ENCODE measurements around the gene PLA2G6.
A peak's percentile ranks its signal among the peaks of the same experiment; 100 is the strongest.

PLA2G6 gene

GRCh38 chr22:38181453-38182200 lies at the start of gene PLA2G6:
PLA2G6 (minus strand) TSS chr22:38181830; CDS start chr22:38169426, 12,404 bp downstream.
- H3K27ac ChIP-seq (ENCODE audit: low read length): no peak within 1 kb of the TSS
- peak; percentile 97 for DNase-seq (ENCODE audit: low read depth, low spot score)
- peaks cover 6% of the 10 kb centered on the region for H3K4me1 ChIP-seq (ENCODE audit: control insufficient read depth, insufficient read depth, low read length)
- no peaks in the 10 kb centered on the region for H3K9me3 ChIP-seq (ENCODE audit: control insufficient read depth, insufficient read depth, low read length)
- no CpG with 5 or more reads among the region's 48 CpGs for WGBS (ENCODE audit: insufficient coverage, insufficient read length)
- peak within 1 kb of the TSS; percentile 42; the same call in 1 of the 2 replicates for H3K4me3 ChIP-seq (ENCODE audit: low read length)
- no peaks in the 10 kb centered on the region for H3K27me3 ChIP-seq (ENCODE audit: control insufficient read depth, insufficient read depth, low read length)
- no peaks in the 10 kb centered on the region for H3K36me3 ChIP-seq (ENCODE audit: control insufficient read depth, insufficient read depth, low read length)

- no peaks in the 10 kb centered on the region for H3K27me3 ChIP-seq (ENCODE audit: control insufficient read depth, insufficient read depth, low read length)
- H3K36me3 ChIP-seq (ENCODE audit: control insufficient read depth, insufficient read depth, low read length): peaks cover 20% of the 10 kb centered on the region
- H3K27ac ChIP-seq (ENCODE audit: low read length): no peak overlapping the region
- no CpG with 5 or more reads among the region's 9 CpGs for WGBS (ENCODE audit: insufficient coverage, insufficient read length)
- no peak for DNase-seq (ENCODE audit: low read depth, low spot score)
- no peaks in the 10 kb centered on the region for H3K9me3 ChIP-seq (ENCODE audit: control insufficient read depth, insufficient read depth, low read length)
- no peak overlapping the region for H3K4me3 ChIP-seq (ENCODE audit: low read length)
- H3K4me1 ChIP-seq (ENCODE audit: control insufficient read depth, insufficient read depth, low read length): no peaks in the 10 kb centered on the region
Measured at GRCh38 chr22:38230916-38231315, 49.3 kb upstream of the PLA2G6 start.

GRCh38 chr22:38230108-38230825 lies 48.6 kb upstream of the PLA2G6 start:
- Histone ChIP-seq H3K4me1 (ENCODE audit: control insufficient read depth, insufficient read depth, low read length) (no peaks in the 10 kb centered on the region), H3K4me3 (ENCODE audit: low read length) (no peak overlapping the region), H3K27me3 (ENCODE audit: control insufficient read depth, insufficient read depth, low read length) (no peaks in the 10 kb centered on the region), H3K36me3 (ENCODE audit: control insufficient read depth, insufficient read depth, low read length) (peaks cover 24% of the 10 kb centered on the region), H3K9me3 (ENCODE audit: control insufficient read depth, insufficient read depth, low read length) (no peaks in the 10 kb centered on the region), H3K27ac (ENCODE audit: low read length) (no peak overlapping the region)
- DNase-seq (ENCODE audit: low read depth, low spot score): no peak
- WGBS (ENCODE audit: insufficient coverage, insufficient read length): no CpG with 5 or more reads among the region's 15 CpGs

- no CpG with 5 or more reads among the region's 14 CpGs for WGBS (ENCODE audit: insufficient coverage, insufficient read length)
- no peaks in the 10 kb centered on the region for H3K4me1 ChIP-seq (ENCODE audit: control insufficient read depth, insufficient read depth, low read length)
- H3K27me3 ChIP-seq (ENCODE audit: control insufficient read depth, insufficient read depth, low read length): no peaks in the 10 kb centered on the region
- H3K9me3 ChIP-seq (ENCODE audit: control insufficient read depth, insufficient read depth, low read length): no peaks in the 10 kb centered on the region
- no peak overlapping the region for H3K4me3 ChIP-seq (ENCODE audit: low read length)
- H3K27ac ChIP-seq (ENCODE audit: low read length): no peak overlapping the region
- H3K36me3 ChIP-seq (ENCODE audit: control insufficient read depth, insufficient read depth, low read length): peaks cover 29% of the 10 kb centered on the region
- no peak for DNase-seq (ENCODE audit: low read depth, low spot score)
Measured at GRCh38 chr22:38228873-38229740, 47.5 kb upstream of the PLA2G6 start.

- H3K4me1 ChIP-seq (ENCODE audit: control insufficient read depth, insufficient read depth, low read length): no peaks in the 10 kb centered on the region; the same call in 1 of the 2 replicates
- no CpG with 5 or more reads among the region's 3 CpGs for WGBS (ENCODE audit: insufficient coverage, insufficient read length)
- H3K36me3 ChIP-seq (ENCODE audit: control insufficient read depth, insufficient read depth, low read length): peaks cover 29% of the 10 kb centered on the region
Measured at GRCh38 chr22:38228326-38228872, 46.8 kb upstream of the PLA2G6 start.

GRCh38 chr22:38226853-38227649 lies 45.4 kb upstream of the PLA2G6 start:
- H3K27ac ChIP-seq (ENCODE audit: low read length): no peak overlapping the region
- no peak overlapping the region for H3K4me3 ChIP-seq (ENCODE audit: low read length)
- 100% methylated on average over 4 of the region's 25 CpGs for WGBS (ENCODE audit: insufficient coverage, insufficient read length)
- peaks cover 24% of the 10 kb centered on the region for H3K36me3 ChIP-seq (ENCODE audit: control insufficient read depth, insufficient read depth, low read length)
- no peaks in the 10 kb centered on the region for H3K27me3 ChIP-seq (ENCODE audit: control insufficient read depth, insufficient read depth, low read length)
- no peaks in the 10 kb centered on the region; the same call in 1 of the 2 replicates for H3K4me1 ChIP-seq (ENCODE audit: control insufficient read depth, insufficient read depth, low read length)
- H3K9me3 ChIP-seq (ENCODE audit: control insufficient read depth, insufficient read depth, low read length): no peaks in the 10 kb centered on the region
- no peak for DNase-seq (ENCODE audit: low read depth, low spot score)

More at GRCh38 chr22:38228326-38228872, 46.8 kb upstream of the PLA2G6 start:
- Histone ChIP-seq H3K27ac (ENCODE audit: low read length) (no peak overlapping the region), H3K4me3 (ENCODE audit: low read length) (no peak overlapping the region), H3K27me3 (ENCODE audit: control insufficient read depth, insufficient read depth, low read length) (no peaks in the 10 kb centered on the region), H3K9me3 (ENCODE audit: control insufficient read depth, insufficient read depth, low read length) (no peaks in the 10 kb centered on the region)
- no peak for DNase-seq (ENCODE audit: low read depth, low spot score)

- Histone ChIP-seq H3K36me3 (ENCODE audit: control insufficient read depth, insufficient read depth, low read length) (peaks cover 27% of the 10 kb centered on the region), H3K4me3 (ENCODE audit: low read length) (no peak overlapping the region), H3K27me3 (ENCODE audit: control insufficient read depth, insufficient read depth, low read length) (no peaks in the 10 kb centered on the region), H3K9me3 (ENCODE audit: control insufficient read depth, insufficient read depth, low read length) (no peaks in the 10 kb centered on the region), H3K4me1 (ENCODE audit: control insufficient read depth, insufficient read depth, low read length) (peaks cover 6% of the 10 kb centered on the region), H3K27ac (ENCODE audit: low read length) (no peak overlapping the region)
- DNase-seq (ENCODE audit: low read depth, low spot score): no peak
- WGBS (ENCODE audit: insufficient coverage, insufficient read length): no CpG with 5 or more reads among the region's 12 CpGs
Measured at GRCh38 chr22:38223289-38223960, 41.8 kb upstream of the PLA2G6 start.

- DNase-seq (ENCODE audit: low read depth, low spot score): no peak
- no peak overlapping the region for H3K27ac ChIP-seq (ENCODE audit: low read length)
- H3K9me3 ChIP-seq (ENCODE audit: control insufficient read depth, insufficient read depth, low read length): no peaks in the 10 kb centered on the region
- H3K27me3 ChIP-seq (ENCODE audit: control insufficient read depth, insufficient read depth, low read length): no peaks in the 10 kb centered on the region
- no peak overlapping the region for H3K4me3 ChIP-seq (ENCODE audit: low read length)
- peaks cover 6% of the 10 kb centered on the region for H3K4me1 ChIP-seq (ENCODE audit: control insufficient read depth, insufficient read depth, low read length)
- peaks cover 22% of the 10 kb centered on the region for H3K36me3 ChIP-seq (ENCODE audit: control insufficient read depth, insufficient read depth, low read length)
- WGBS (ENCODE audit: insufficient coverage, insufficient read length): no CpG with 5 or more reads among the region's 8 CpGs
Measured at GRCh38 chr22:38222797-38223119, 41.1 kb upstream of the PLA2G6 start.

Data from iPS DF 6.9 (cell line).